ENCODE results near the gene SHISA5. TPM values are rescaled to one million over a fixed set of nuclear protein-coding genes. Genes with fewer than 3 reads are reported as not detected.

Gene SHISA5
- total and polyA plus RNA-seq, 2 of the 4 experiments (the other 2 are of a cell fraction) = 82.3 to 162 TPM

GRCh38 chr3:48503401-48504050 is 448 bp downstream of the SHISA5 start:
- Histone ChIP-seq H3K79me1 (ENCODE audit: low read depth in 1 of 2, low read length in 2 of 2) (peaks cover 13 to 47% of the 10 kb centered on the region in 2 experiments; a peak in 3 of 4 replicates), H3K27ac (ENCODE audit: insufficient read depth, low read length) (peak overlapping the region; percentile 78), H4K20me1 (ENCODE audit: insufficient read depth, low read length) (no peaks in the 10 kb centered on the region; the same call in 1 of the 2 replicates), H4K8ac (ENCODE audit: low read depth in 2 of 2, low read length in 2 of 2) (peak overlapping the region; percentile 86 to 87), H2AK9ac (replicated peaks; ENCODE audit: low read depth, low read length, poor library complexity) (peak overlapping the region; percentile 100), H2BK20ac (ENCODE audit: low read depth, low read length) (0 out of 2 replicates have a peak overlapping the region, but pooled peaks have one; percentile 48), H2BK5ac (ENCODE audit: low read depth, low read length, poor library complexity, severe bottlenecking) (peak overlapping the region; percentile 62), H3K27me3 (ENCODE audit: control insufficient read depth, insufficient read depth, low read length) (no peaks in the 10 kb centered on the region), H4K5ac (ENCODE audit: low read depth, low read length) (peak overlapping the region; percentile 23; the same call in 1 of the 2 replicates), H2AFZ (replicated peaks; ENCODE audit: low read length, poor library complexity) (peak overlapping the region; percentile 98), H3K18ac (ENCODE audit: low read depth, low read length) (peak overlapping the region; percentile 26; the same call in 1 of the 2 replicates), H3K9ac (ENCODE audit: low read depth, low read length) (peak overlapping the region; percentile 81), H2BK120ac (ENCODE audit: low read depth, low read length) (peak overlapping the region; percentile 71), H3K9me1 (ENCODE audit: insufficient read depth, low read length) (peaks cover 25% of the 10 kb centered on the region), H3K36me3 (ENCODE audit: control insufficient read depth, insufficient read depth, low read length) (peaks cover 10% of the 10 kb centered on the region), H3K4me1 (ENCODE audit: control insufficient read depth, insufficient read depth, low read length) (peaks cover 14% of the 10 kb centered on the region), H3K23ac (ENCODE audit: low read depth, low read length) (peak overlapping the region; percentile 92; the same call in 1 of the 2 replicates), H3K14ac (replicated peaks; ENCODE audit: low read depth, low read length) (peak overlapping the region; percentile 98), H2AK5ac (ENCODE audit: low read depth, low read length) (peak overlapping the region; percentile 85), H3K4ac (ENCODE audit: low read depth, low read length) (peak overlapping the region; percentile 95), H3K4me2 (ENCODE audit: low read depth, low read length) (peak overlapping the region; percentile 82), H4K91ac (ENCODE audit: insufficient read depth, low read depth, low read length) (peak overlapping the region; percentile 92), H3K4me3 (ENCODE audit: insufficient read depth, low read depth, low read length) (peak overlapping the region; percentile 70), H3K56ac (ENCODE audit: extremely low read depth, insufficient read depth, low read length) (peak overlapping the region; percentile 59; the same call in 1 of the 2 replicates), H2BK15ac (ENCODE audit: low read depth, low read length) (peak overlapping the region; percentile 37; the same call in 1 of the 3 replicates), H3K9me3 (ENCODE audit: control insufficient read depth, insufficient read depth, low read length) (no peaks in the 10 kb centered on the region)
- TF ChIP-seq CHD1 (IDR thresholded peaks at IDR 0.05; ENCODE audit: low read depth, low read length) = no peak
- TF ChIP-seq CTCF (conservative IDR thresholded peaks at IDR 0.05; ENCODE audit: low read depth, low read length) = no peak
- TF ChIP-seq MAZ (IDR thresholded peaks at IDR 0.05; ENCODE audit: borderline replicate concordance, low read depth, low read length) = no peak
- no peak for TF ChIP-seq RFX5 (IDR thresholded peaks at IDR 0.05; ENCODE audit: low read depth, low read length)
- TF ChIP-seq MXI1 (IDR thresholded peaks at IDR 0.05; ENCODE audit: borderline replicate concordance, low read depth, low read length) = no peak
- TF ChIP-seq RCOR1 (IDR thresholded peaks at IDR 0.05; ENCODE audit: insufficient replicate concordance, low read length) = no peak
- TF ChIP-seq BHLHE40 (IDR thresholded peaks at IDR 0.05; ENCODE audit: low read depth, low read length) = no peak
- no peak for TF ChIP-seq NFE2L2 (IDR thresholded peaks at IDR 0.05; ENCODE audit: low read depth, low read length)
- no peak for TF ChIP-seq POLR2A (IDR thresholded peaks at IDR 0.05; ENCODE audit: low read depth, low read length)
- TF ChIP-seq FOS (IDR thresholded peaks at IDR 0.05; ENCODE audit: low read depth, low read length) = no peak
- TF ChIP-seq RAD21 (IDR thresholded peaks at IDR 0.05; ENCODE audit: low read length) = no peak
- no peak for TF ChIP-seq SMC3 (IDR thresholded peaks at IDR 0.05; ENCODE audit: low read depth, low read length)
- peak; percentile 42 for DNase-seq
- ChIA-PET POLR2A (ENCODE audit: unreplicated experiment) (no interaction called here), CTCF (no interaction called here)
- in situ Hi-C loops (cut with MboI; ENCODE audit: low sequenced_read_pairs) = no loop called here
- no CpG with 5 or more reads among the region's 26 CpGs for WGBS, 2 experiments (ENCODE audit: extremely low coverage in 2 of 2, insufficient read length in 1 of 2)
- ATAC-seq (ENCODE audit: low read depth) = peak; percentile 56
- dilution Hi-C loops (cut with HindIII; ENCODE audit: low sequenced_read_pairs, unreplicated experiment) = no loop called here
- intact Hi-C loops (cut with micrococcal nuclease) = no loop called here
- BruUV-seq (replicated peaks) = no TSS peak
